Smooth muscle cell (in vitro differentiated cells): ENCODE data around the gene POPDC3. TPM values are rescaled to one million over a fixed set of nuclear protein-coding genes. Genes with fewer than 3 reads are reported as not detected.

ENCODE experiments used
- DNase-seq: peaks from one replicate; lab custom pipeline; 2025; ENCODE audit not compliant: unreplicated experiment; lab: John Stamatoyannopoulos, UW
- H2AFZ ChIP-seq: fragments of 200-600 bp; sonication (generic); 2 replicates; pipeline ENCODE4 v1.6.0; 2016; ENCODE audit warnings: antibody characterized with exemption, low read depth, mild to moderate bottlenecking
- H3F3A ChIP-seq: fragments of 200-600 bp; sonication (generic); 2 replicates; pipeline ENCODE4 v1.6.0; 2017; ENCODE audit warnings: antibody characterized with exemption, low read depth
- H3K27ac ChIP-seq: fragments of 200-600 bp; sonication (generic); 2 replicates; pipeline ENCODE4 v1.5.1; 2016; ENCODE audit warnings: low read depth, mild to moderate bottlenecking
- H3K27me3 ChIP-seq: fragments of 200-600 bp; sonication (generic); 2 replicates; pipeline ENCODE4 v1.6.1; 2016; ENCODE audit warnings: low read depth, mild to moderate bottlenecking
- H3K36me3 ChIP-seq: fragments of 200-600 bp; sonication (generic); 2 replicates; pipeline ENCODE4 v1.5.1; 2016; ENCODE audit warnings: low read depth
- H3K4me1 ChIP-seq: fragments of 200-600 bp; sonication (generic); 2 replicates; pipeline ENCODE4 v1.5.1; 2016; ENCODE audit warnings: low read depth
- H3K4me2 ChIP-seq: fragments of 200-600 bp; sonication (generic); 2 replicates; pipeline ENCODE4 v1.6.0; 2016; ENCODE audit warnings: mild to moderate bottlenecking
- H3K4me3 ChIP-seq: fragments of 200-600 bp; sonication (generic); 2 replicates; pipeline ENCODE4 v1.5.1; 2016; ENCODE audit warnings: mild to moderate bottlenecking
- H3K79me2 ChIP-seq: fragments of 200-600 bp; sonication (generic); 2 replicates; pipeline ENCODE4 v1.6.0; 2016; ENCODE audit warnings: low read depth, mild to moderate bottlenecking
- H3K9ac ChIP-seq: fragments of 200-600 bp; sonication (generic); 2 replicates; pipeline ENCODE4 v1.6.0; 2016; ENCODE audit warnings: low read depth
- H3K9me3 ChIP-seq: fragments of 200-600 bp; sonication (generic); replicated peaks from 2 replicates; pipeline ENCODE4 v1.5.1; 2016; ENCODE audit warnings: low read depth
- H4K20me1 ChIP-seq: fragments of 200-600 bp; sonication (generic); 2 replicates; pipeline ENCODE4 v1.6.0; 2016; ENCODE audit warnings: low read depth
- WGBS: methylation state at CpG from one replicate; pipeline ENCODE4 v1.1.7; 2016; ENCODE audit warnings: low lambda C conversion rate; 5-methylcytosine and 5-hydroxymethylcytosine counted together
- polyA plus RNA-seq: library from polyadenylated mRNA; unstranded; fragments of >200 nt; fragmentation: Nextera tagmentation; extraction: Ambion mirVana; gene quantifications from 2 replicates; pipeline ENCODE4 v1.2.1, GENCODE V29; 2016
- total RNA-seq: library from RNA; depleted of rRNA; stranded (reverse); fragments of >200 nt; gene quantifications from 2 replicates; pipeline ENCODE4 v1.2.3, GENCODE V29; 2014
- TF ChIP-seq, protein P1 (sequence below): fragments of 200-600 bp; sonication (generic); IDR thresholded peaks from 2 replicates; pipeline ENCODE4 v1.5.1; 2017; ENCODE audit warnings: borderline replicate concordance, mild to moderate bottlenecking, antibody characterized with exemption; ENCODE audit not compliant: insufficient read depth, poor library complexity, severe bottlenecking

POPDC3 gene
- total and polyA plus RNA-seq, 2 experiments from 2014 or later, result 1.0 to 5.0 TPM

DNA sequence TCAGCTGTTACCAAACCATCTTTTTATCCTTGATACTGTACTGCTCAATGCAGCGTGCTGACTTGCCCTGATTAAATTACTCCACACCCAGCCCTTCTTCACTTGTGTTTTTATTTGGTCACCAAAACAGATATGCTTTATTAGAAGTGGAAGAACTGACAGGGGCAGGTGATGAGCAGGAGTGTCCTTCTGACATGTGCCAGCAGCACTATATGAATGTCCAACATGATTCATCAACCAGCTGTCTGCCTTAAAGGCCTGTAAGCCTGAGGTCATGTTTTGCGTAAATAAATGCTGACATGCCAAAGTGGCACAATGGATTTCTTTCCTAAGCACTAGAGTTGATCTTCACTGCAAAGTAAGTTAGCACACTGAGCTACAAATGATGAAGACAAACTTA lies 15.4 kb downstream of the POPDC3 start:
- Histone ChIP-seq H3K27me3 (no peaks in the 10 kb centered on the region), H2AFZ (no peak overlapping the region), H3K27ac (no peak overlapping the region), H3K4me1 (no peaks in the 10 kb centered on the region), H3K9ac (no peak overlapping the region), H3K79me2 (no peaks in the 10 kb centered on the region), H3K4me2 (no peak overlapping the region), H3K36me3 (no peaks in the 10 kb centered on the region), H3K4me3 (no peak overlapping the region), H3F3A (no peaks in the 10 kb centered on the region), H3K9me3 (no peaks in the 10 kb centered on the region), H4K20me1 (no peaks in the 10 kb centered on the region)
- TF ChIP-seq, protein P1, sequence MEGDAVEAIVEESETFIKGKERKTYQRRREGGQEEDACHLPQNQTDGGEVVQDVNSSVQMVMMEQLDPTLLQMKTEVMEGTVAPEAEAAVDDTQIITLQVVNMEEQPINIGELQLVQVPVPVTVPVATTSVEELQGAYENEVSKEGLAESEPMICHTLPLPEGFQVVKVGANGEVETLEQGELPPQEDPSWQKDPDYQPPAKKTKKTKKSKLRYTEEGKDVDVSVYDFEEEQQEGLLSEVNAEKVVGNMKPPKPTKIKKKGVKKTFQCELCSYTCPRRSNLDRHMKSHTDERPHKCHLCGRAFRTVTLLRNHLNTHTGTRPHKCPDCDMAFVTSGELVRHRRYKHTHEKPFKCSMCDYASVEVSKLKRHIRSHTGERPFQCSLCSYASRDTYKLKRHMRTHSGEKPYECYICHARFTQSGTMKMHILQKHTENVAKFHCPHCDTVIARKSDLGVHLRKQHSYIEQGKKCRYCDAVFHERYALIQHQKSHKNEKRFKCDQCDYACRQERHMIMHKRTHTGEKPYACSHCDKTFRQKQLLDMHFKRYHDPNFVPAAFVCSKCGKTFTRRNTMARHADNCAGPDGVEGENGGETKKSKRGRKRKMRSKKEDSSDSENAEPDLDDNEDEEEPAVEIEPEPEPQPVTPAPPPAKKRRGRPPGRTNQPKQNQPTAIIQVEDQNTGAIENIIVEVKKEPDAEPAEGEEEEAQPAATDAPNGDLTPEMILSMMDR, result no peak
- no peak for DNase-seq
- WGBS, result 54% methylated on average over 2 of the region's 2 CpGs

GRCh38 chr6:105163183-105163582 lies 16.6 kb downstream of the POPDC3 start:
- H3F3A ChIP-seq, result no peaks in the 10 kb centered on the region
- no peak overlapping the region for H3K9ac ChIP-seq
- H3K27ac ChIP-seq, result no peak overlapping the region
- no peak overlapping the region for H2AFZ ChIP-seq
- H3K9me3 ChIP-seq, result no peaks in the 10 kb centered on the region
- no peak overlapping the region for H3K4me3 ChIP-seq
- no peaks in the 10 kb centered on the region for H3K4me1 ChIP-seq
- H4K20me1 ChIP-seq, result no peaks in the 10 kb centered on the region
- H3K4me2 ChIP-seq, result no peak overlapping the region
- no peak for DNase-seq
- H3K27me3 ChIP-seq, result no peaks in the 10 kb centered on the region
- TF ChIP-seq, protein P1, result no peak
- no peaks in the 10 kb centered on the region for H3K79me2 ChIP-seq
- no peaks in the 10 kb centered on the region for H3K36me3 ChIP-seq

- Histone ChIP-seq H3K27ac (no peak overlapping the region), H3K9ac (no peak overlapping the region), H3K4me2 (no peak overlapping the region), H3K79me2 (no peaks in the 10 kb centered on the region), H3K36me3 (no peaks in the 10 kb centered on the region), H3K27me3 (no peaks in the 10 kb centered on the region), H3K4me3 (no peak overlapping the region), H3F3A (no peaks in the 10 kb centered on the region), H3K9me3 (no peaks in the 10 kb centered on the region), H4K20me1 (no peaks in the 10 kb centered on the region), H3K4me1 (peaks cover under 1% of the 10 kb centered on the region), H2AFZ (no peak overlapping the region)
- TF ChIP-seq, protein P1, result no peak
- no peak for DNase-seq
- 98% methylated on average over 13 of the region's 13 CpGs for WGBS
Observed at GRCh38 chr6:105162377-105162776, 17.4 kb downstream of the POPDC3 start.

DNA sequence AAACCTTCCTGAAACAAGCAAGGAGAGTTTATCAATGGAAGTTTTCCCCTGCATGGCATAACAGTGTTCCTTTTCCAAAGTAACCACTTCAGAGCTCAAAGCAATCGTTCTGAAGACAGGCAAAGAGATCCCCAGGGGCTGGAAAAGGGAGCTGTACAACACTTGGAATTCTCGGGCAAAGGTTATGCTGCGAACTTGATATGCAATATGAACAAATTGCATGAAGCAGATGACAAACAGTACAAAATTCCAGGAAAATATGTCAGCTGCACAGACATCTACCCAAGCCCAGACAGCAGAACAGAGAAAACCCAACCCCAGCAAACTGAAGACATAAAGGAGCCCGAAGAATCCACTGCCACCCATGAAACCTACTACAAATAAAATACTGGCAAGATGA lies 18.4 kb downstream of the POPDC3 start:
- no peaks in the 10 kb centered on the region for H3F3A ChIP-seq
- no peak overlapping the region for H2AFZ ChIP-seq
- H3K4me3 ChIP-seq, result no peak overlapping the region
- H3K4me1 ChIP-seq, result peaks cover 6% of the 10 kb centered on the region
- no peak overlapping the region for H3K27ac ChIP-seq
- no peak overlapping the region for H3K4me2 ChIP-seq
- TF ChIP-seq, protein P1, result no peak
- H3K36me3 ChIP-seq, result no peaks in the 10 kb centered on the region
- no peaks in the 10 kb centered on the region for H3K9me3 ChIP-seq
- no peak for DNase-seq
- H3K9ac ChIP-seq, result no peak overlapping the region
- H3K27me3 ChIP-seq, result no peaks in the 10 kb centered on the region
- WGBS, result 91% methylated on average over 4 of the region's 4 CpGs
- no peaks in the 10 kb centered on the region for H3K79me2 ChIP-seq
- H4K20me1 ChIP-seq, result no peaks in the 10 kb centered on the region
